ENCODE data around the gene RANBP17. TPM values are rescaled to one million over a fixed set of nuclear protein-coding genes. Genes with fewer than 3 reads are reported as not detected.
A peak's percentile ranks its signal among the peaks of the same experiment; 100 is the strongest.

The RANBP17 gene
- total and polyA plus RNA-seq, 3 experiments from 2014 or later, result not detected

DNA sequence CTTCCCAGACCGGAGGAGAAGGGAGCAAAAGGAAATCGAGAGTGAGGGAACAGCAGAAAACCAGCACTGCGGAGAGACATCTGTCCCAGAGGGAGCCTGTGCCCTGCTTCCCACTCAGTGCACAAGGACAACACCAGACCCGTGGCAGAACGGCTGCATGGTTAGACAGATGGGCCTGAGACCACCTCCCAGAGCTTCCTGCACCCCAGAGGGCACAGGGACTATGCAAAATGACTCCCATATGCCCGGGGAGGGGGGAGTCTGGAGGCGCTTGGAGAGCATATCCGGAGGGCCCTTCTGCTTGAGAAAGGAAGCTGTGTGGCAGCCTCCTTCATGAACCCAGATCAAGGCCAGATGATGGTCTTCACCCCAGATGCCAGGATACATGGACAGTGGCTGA lies 473.8 kb downstream of the RANBP17 start:
- no peak overlapping the region for H3K27ac ChIP-seq (ENCODE audit: low read depth, low read length)
- no peaks in the 10 kb centered on the region for H3K36me3 Mint-ChIP-seq
- H3K4me1 Mint-ChIP-seq, result peaks cover 6 to 13% (median 13%) of the 10 kb centered on the region in 3 donors
- ChIA-PET CTCF (no interaction called here), POLR2A (no interaction called here)
- H3K4me3 ChIP-seq (ENCODE audit: low read length), result no peak overlapping the region
- no peak overlapping the region for H3K27ac Mint-ChIP-seq
- no peaks in the 10 kb centered on the region for H3K9me3 ChIP-seq (ENCODE audit: low read length)
- H3K4me3 Mint-ChIP-seq, result peak overlapping the region in 2 of 7 donors; percentile 18 to 52
- H3K9me3 Mint-ChIP-seq, result no peaks in the 10 kb centered on the region
- H3K36me3 ChIP-seq (ENCODE audit: insufficient read depth, low read length), result no peaks in the 10 kb centered on the region
- DNase-seq, result no peak
- peaks cover 33 to 48% of the 10 kb centered on the region in 2 donors for H3K27me3 Mint-ChIP-seq
- peaks cover 9% of the 10 kb centered on the region for H3K4me1 ChIP-seq (ENCODE audit: insufficient read depth, low read length)
- peaks cover 4% of the 10 kb centered on the region for H3K27me3 ChIP-seq (ENCODE audit: insufficient read depth, low read length, poor library complexity, severe bottlenecking)

DNA sequence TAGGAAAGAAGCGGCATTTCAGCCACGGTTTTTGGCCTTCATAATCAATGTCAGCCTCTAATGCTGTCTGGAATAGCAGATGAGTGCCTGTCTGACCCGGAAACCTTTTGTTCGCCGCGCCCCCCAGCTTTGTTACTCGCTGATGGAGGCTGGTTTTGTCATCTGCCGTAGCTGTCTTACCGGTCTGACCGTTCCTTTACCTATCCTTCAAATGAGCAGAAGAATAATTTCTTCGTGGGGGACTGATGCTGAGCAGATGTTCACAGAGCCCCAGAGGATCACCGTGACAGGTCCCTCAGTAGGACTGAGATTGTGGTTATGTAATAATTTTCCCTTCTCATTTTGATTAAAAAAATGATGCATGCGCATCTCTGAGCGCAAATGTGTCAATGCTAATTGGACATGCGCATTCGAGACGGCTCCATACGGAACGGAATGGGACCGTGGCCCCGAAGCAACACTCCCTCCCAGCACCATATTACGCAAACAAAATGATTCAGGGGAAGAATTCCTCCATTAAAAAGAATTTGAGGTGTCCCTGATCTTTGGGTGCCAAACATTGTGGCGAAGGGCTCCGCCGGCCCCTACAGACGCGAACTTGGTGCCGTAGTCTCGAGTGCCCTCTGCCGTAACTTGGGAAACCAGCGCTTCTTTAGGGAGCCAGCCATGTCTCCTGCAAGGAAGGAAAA lies 474.8 kb downstream of the RANBP17 start:
- H3K36me3 ChIP-seq (ENCODE audit: insufficient read depth, low read length), result no peaks in the 10 kb centered on the region
- H3K4me1 Mint-ChIP-seq, result peaks cover 6 to 13% (median 13%) of the 10 kb centered on the region in 3 donors
- peaks cover 33 to 51% of the 10 kb centered on the region in 2 donors for H3K27me3 Mint-ChIP-seq
- peak overlapping the region in 2 of 8 donors; percentile 15 to 70 for H3K27ac Mint-ChIP-seq
- no peak overlapping the region for H3K27ac ChIP-seq (ENCODE audit: low read depth, low read length)
- peak in 2 of 5 donors; percentile 8 to 23 for DNase-seq
- no peaks in the 10 kb centered on the region for H3K36me3 Mint-ChIP-seq
- ChIA-PET CTCF (no interaction called here), POLR2A (no interaction called here)
- H3K9me3 Mint-ChIP-seq, result no peaks in the 10 kb centered on the region
- peaks cover 4% of the 10 kb centered on the region for H3K27me3 ChIP-seq (ENCODE audit: insufficient read depth, low read length, poor library complexity, severe bottlenecking)
- peaks cover 9% of the 10 kb centered on the region for H3K4me1 ChIP-seq (ENCODE audit: insufficient read depth, low read length)
- H3K4me3 Mint-ChIP-seq, result peak overlapping the region in 6 of 7 donors; percentile 47 to 75 (median 60)
- H3K4me3 ChIP-seq (ENCODE audit: low read length), result peak overlapping the region; percentile 26
- no peaks in the 10 kb centered on the region for H3K9me3 ChIP-seq (ENCODE audit: low read length)

DNA sequence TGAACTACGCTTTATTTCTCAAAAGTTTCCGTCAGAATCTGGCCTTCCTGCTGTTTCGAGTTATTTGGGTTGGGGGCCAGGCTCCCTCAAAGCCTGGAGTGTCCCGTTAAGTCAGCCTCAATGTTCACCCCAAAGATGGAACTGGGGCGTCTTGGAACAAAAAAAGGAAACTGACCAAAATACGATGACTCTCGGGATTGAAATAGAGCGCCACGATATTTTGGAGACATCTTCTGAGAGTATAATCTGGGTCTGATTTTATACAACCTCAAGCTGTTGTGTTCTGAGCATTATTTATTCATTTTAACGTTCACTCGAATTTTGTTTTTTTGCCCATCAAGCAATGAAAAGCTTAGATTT lies 475.4 kb downstream of the RANBP17 start:
- peaks cover 30 to 54% of the 10 kb centered on the region in 2 donors for H3K27me3 Mint-ChIP-seq
- ChIA-PET CTCF (no interaction called here), POLR2A (no interaction called here)
- no peaks in the 10 kb centered on the region for H3K36me3 Mint-ChIP-seq
- peaks cover 9% of the 10 kb centered on the region for H3K4me1 ChIP-seq (ENCODE audit: insufficient read depth, low read length)
- no peaks in the 10 kb centered on the region for H3K36me3 ChIP-seq (ENCODE audit: insufficient read depth, low read length)
- H3K27ac ChIP-seq (ENCODE audit: low read depth, low read length), result no peak overlapping the region
- peaks cover 4% of the 10 kb centered on the region for H3K27me3 ChIP-seq (ENCODE audit: insufficient read depth, low read length, poor library complexity, severe bottlenecking)
- peak overlapping the region; percentile 26 for H3K4me3 ChIP-seq (ENCODE audit: low read length)
- H3K4me3 Mint-ChIP-seq, result peak overlapping the region in 4 of 7 donors; percentile 47 to 70 (median 62)
- DNase-seq, result no peak
- H3K9me3 ChIP-seq (ENCODE audit: low read length), result no peaks in the 10 kb centered on the region
- no peak overlapping the region for H3K27ac Mint-ChIP-seq
- no peaks in the 10 kb centered on the region for H3K9me3 Mint-ChIP-seq
- H3K4me1 Mint-ChIP-seq, result peaks cover 6 to 13% (median 13%) of the 10 kb centered on the region in 3 donors

DNA sequence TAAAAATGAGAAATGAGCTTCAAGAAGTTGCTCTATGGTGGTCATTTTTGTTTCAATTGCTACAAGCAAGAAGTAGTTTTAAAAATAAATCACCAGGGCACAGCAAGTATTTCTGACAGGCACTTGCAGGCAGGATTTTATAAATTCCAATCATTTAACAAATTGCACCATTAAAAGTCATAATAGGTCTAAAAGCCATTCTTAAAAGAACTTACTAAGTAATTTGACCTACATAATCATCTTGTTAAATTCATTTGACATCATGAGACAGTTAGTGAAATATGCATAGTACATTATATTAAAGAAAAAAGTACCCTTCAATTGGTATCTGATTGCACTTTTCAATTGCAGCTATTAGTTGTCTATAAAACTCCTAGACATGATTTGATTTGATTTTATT lies 478.2 kb downstream of the RANBP17 start:
- H3K27me3 Mint-ChIP-seq, result peaks cover 26 to 44% of the 10 kb centered on the region in 2 donors
- DNase-seq, result no peak
- no peak overlapping the region for H3K4me3 Mint-ChIP-seq
- Histone ChIP-seq H3K4me1 (ENCODE audit: insufficient read depth, low read length) (peaks cover 9% of the 10 kb centered on the region), H3K36me3 (ENCODE audit: insufficient read depth, low read length) (no peaks in the 10 kb centered on the region), H3K4me3 (ENCODE audit: low read length) (no peak overlapping the region), H3K27me3 (ENCODE audit: insufficient read depth, low read length, poor library complexity, severe bottlenecking) (peaks cover 4% of the 10 kb centered on the region), H3K9me3 (ENCODE audit: low read length) (no peaks in the 10 kb centered on the region), H3K27ac (ENCODE audit: low read depth, low read length) (no peak overlapping the region)
- POLR2A ChIA-PET, result no interaction called here
- CTCF ChIA-PET, result no interaction called here
- no peaks in the 10 kb centered on the region for H3K36me3 Mint-ChIP-seq
- no peaks in the 10 kb centered on the region for H3K9me3 Mint-ChIP-seq
- no peak overlapping the region for H3K27ac Mint-ChIP-seq
- H3K4me1 Mint-ChIP-seq, result peaks cover 6 to 16% (median 13%) of the 10 kb centered on the region in 3 donors

DNA sequence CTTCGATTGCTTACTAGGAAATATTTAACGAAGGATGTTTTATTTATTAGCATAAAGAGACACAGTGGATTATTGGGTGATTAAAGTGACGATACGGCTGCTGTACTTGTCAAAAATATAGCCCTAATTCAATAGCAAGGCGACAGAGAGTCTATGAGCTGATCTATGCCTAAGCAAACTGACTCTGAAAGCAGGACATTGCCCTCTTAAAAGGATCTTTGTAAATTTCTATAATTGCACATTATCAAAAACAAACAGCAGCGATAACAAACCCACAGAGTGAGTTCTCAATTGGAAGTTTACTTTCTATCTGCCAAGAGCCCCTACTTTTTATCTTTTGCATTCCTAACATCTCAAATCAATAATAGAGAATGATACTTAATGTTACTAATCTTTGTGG lies 478.7 kb downstream of the RANBP17 start:
- peaks cover 9% of the 10 kb centered on the region for H3K4me1 ChIP-seq (ENCODE audit: insufficient read depth, low read length)
- H3K9me3 ChIP-seq (ENCODE audit: low read length), result no peaks in the 10 kb centered on the region
- DNase-seq, result no peak
- Mint-ChIP-seq H3K4me1 (peaks cover 6 to 16% (median 13%) of the 10 kb centered on the region in 3 donors), H3K27ac (no peak overlapping the region), H3K4me3 (no peak overlapping the region), H3K36me3 (no peaks in the 10 kb centered on the region), H3K27me3 (peaks cover 22 to 40% of the 10 kb centered on the region in 2 donors), H3K9me3 (no peaks in the 10 kb centered on the region)
- POLR2A ChIA-PET, result no interaction called here
- peaks cover 4% of the 10 kb centered on the region for H3K27me3 ChIP-seq (ENCODE audit: insufficient read depth, low read length, poor library complexity, severe bottlenecking)
- H3K27ac ChIP-seq (ENCODE audit: low read depth, low read length), result no peak overlapping the region
- H3K4me3 ChIP-seq (ENCODE audit: low read length), result no peak overlapping the region
- no peaks in the 10 kb centered on the region for H3K36me3 ChIP-seq (ENCODE audit: insufficient read depth, low read length)
- CTCF ChIA-PET, result no interaction called here

DNA sequence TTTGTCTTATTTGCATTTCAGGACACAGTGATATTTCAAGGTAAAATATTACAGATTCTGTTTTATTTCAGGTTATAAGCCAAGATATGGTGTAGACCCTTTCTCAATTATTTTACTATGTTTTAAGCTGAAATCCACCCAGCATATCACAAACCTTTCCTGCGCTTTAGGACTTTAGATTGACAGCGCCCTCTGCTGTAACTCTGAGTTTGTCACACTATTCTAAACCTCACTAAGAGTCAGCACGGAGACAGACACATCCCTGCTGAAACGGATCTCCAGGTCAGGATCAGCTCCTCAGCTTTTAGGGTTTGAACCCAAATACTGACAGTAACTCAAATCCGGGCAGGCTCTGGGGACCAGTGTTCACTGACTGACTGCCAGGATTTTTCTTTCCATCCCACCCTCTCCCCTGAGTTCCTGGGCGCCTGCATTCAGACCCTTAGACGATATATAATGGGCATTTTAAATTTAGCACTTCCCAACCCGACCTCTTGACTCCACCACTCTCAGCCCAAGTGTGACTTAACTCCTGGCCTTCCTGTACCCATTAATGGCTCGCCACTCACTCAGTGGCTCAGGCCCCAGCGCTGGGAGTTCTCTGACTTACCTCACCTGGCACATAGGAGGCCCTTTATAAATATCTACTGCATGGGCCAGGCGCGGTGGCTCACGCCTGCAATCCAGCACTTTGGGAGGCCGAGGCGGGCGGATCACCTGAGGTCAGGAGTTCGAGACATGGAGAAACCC lies 480.7 kb downstream of the RANBP17 start:
- H3K27me3 Mint-ChIP-seq, result peaks cover 13 to 29% of the 10 kb centered on the region in 2 donors
- H3K4me3 Mint-ChIP-seq, result no peak overlapping the region
- DNase-seq, result peak in 3 of 5 donors; percentile 4 to 27 (median 8)
- no peak overlapping the region for H3K27ac Mint-ChIP-seq
- Histone ChIP-seq H3K4me1 (ENCODE audit: insufficient read depth, low read length) (no peaks in the 10 kb centered on the region), H3K4me3 (ENCODE audit: low read length) (no peak overlapping the region), H3K36me3 (ENCODE audit: insufficient read depth, low read length) (no peaks in the 10 kb centered on the region), H3K9me3 (ENCODE audit: low read length) (no peaks in the 10 kb centered on the region), H3K27me3 (ENCODE audit: insufficient read depth, low read length, poor library complexity, severe bottlenecking) (no peaks in the 10 kb centered on the region), H3K27ac (ENCODE audit: low read depth, low read length) (no peak overlapping the region)
- H3K9me3 Mint-ChIP-seq, result no peaks in the 10 kb centered on the region
- ChIA-PET POLR2A (no interaction called here), CTCF (no interaction called here)
- H3K4me1 Mint-ChIP-seq, result peaks cover 0 to 3% (median 0%) of the 10 kb centered on the region in 3 donors
- H3K36me3 Mint-ChIP-seq, result no peaks in the 10 kb centered on the region

DNA sequence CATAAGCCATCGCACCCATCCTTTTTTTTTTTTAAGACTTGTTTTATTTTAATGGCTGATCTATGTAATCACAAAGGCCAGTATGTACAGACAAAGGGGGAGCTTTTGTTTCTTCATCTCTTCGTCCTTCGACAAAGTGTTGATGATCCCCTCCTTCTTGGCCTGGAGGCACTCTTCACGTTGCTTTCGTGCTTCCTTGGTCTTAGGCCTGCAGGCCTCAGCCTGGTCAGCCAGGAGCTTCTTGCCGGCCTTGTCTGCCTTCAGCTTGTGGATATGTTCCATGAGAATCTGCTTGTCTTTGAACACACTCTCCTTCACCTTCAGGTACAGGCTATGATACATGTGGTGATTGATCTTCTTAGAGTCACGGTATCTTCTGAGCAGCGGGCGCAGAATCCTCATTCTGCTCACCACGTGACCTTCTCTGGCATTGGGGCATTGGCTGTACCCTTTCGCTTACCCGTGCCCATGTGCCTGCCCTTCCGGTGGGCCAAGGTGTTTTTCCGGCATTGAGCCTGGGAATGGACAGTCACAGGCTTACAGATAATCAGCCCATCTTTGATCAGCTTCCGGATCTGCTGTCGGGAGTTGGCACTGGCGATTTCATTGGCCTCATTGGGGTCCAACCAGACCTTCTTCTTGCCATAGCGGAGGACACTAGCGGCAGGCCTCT lies 483.3 kb downstream of the RANBP17 start:
- H3K36me3 ChIP-seq (ENCODE audit: insufficient read depth, low read length), result no peaks in the 10 kb centered on the region
- peaks cover 0 to 3% (median 0%) of the 10 kb centered on the region in 3 donors for H3K4me1 Mint-ChIP-seq
- H3K27me3 ChIP-seq (ENCODE audit: insufficient read depth, low read length, poor library complexity, severe bottlenecking), result no peaks in the 10 kb centered on the region
- POLR2A ChIA-PET, result no interaction called here
- CTCF ChIA-PET, result no interaction called here
- DNase-seq, result no peak
- H3K4me3 ChIP-seq (ENCODE audit: low read length), result no peak overlapping the region
- no peak overlapping the region for H3K27ac ChIP-seq (ENCODE audit: low read depth, low read length)
- no peaks in the 10 kb centered on the region for H3K4me1 ChIP-seq (ENCODE audit: insufficient read depth, low read length)
- no peaks in the 10 kb centered on the region for H3K36me3 Mint-ChIP-seq
- peak overlapping the region in 1 of 8 donors; percentile 19 for H3K27ac Mint-ChIP-seq
- H3K4me3 Mint-ChIP-seq, result no peak overlapping the region
- no peaks in the 10 kb centered on the region for H3K9me3 ChIP-seq (ENCODE audit: low read length)
- peaks cover 11 to 20% of the 10 kb centered on the region in 2 donors for H3K27me3 Mint-ChIP-seq
- H3K9me3 Mint-ChIP-seq, result no peaks in the 10 kb centered on the region

Measured in CD8-positive, alpha-beta memory T cell (primary cell).